HepG2 (cell line): ENCODE measurements around the gene NFXL1. TPM values are rescaled to one million over a fixed set of nuclear protein-coding genes. Genes with fewer than 3 reads are reported as not detected.

Experiments used
- ATAC-seq: fragments of 200-7000 bp; cut with Tn5 transposase; 3 replicates; pipeline ENCODE4 v1.9.1; 2020; ENCODE audit warnings: mild to moderate bottlenecking, moderate library complexity
- BruUV-seq: library from RNA; stranded (reverse); fragments of 400-500 nt; replicated peaks from 2 replicates; lab custom pipeline; 2021; lab: Mats Ljungman, UMichigan
- CTCF ChIA-PET: fragments of 300-600 bp; formaldehyde crosslinking; extraction: SDS; loops from one replicate; lab custom pipeline; 2021; ENCODE audit warnings: low total read pairs, inconsistent platforms, low intra/inter-chr PET ratio; lab: Yijun Ruan, JAX
- POLR2A ChIA-PET: fragments of 350-600 bp; sonication (Branson Sonifier 250); formaldehyde crosslinking; loops from one replicate; lab custom pipeline; 2020; ENCODE audit warnings: antibody characterized with exemption, inconsistent platforms; lab: Yijun Ruan, JAX
- DNase-seq: peaks from one replicate; pipeline ENCODE4 v3.0.0-alpha.2; 2015; ENCODE audit warnings: low spot score
- FAIRE-seq: peaks from 3 replicates; lab custom pipeline; 2011; peaks lifted over from hg19 to GRCh38; lab: Jason Lieb, UNC
- H2AFZ ChIP-seq: one replicate; pipeline ENCODE4 v1.6.1; 2011; ENCODE audit warnings: low read length, inconsistent platforms
- H3K27ac ChIP-seq: fragments of 300-600 bp; 3 replicates; pipeline ENCODE4 v1.8.0; 2011; ENCODE audit warnings: mixed run types, mild to moderate bottlenecking, mixed read lengths, low read length, inconsistent platforms; ENCODE audit not compliant: insufficient read depth; ENCODE audit errors: extremely low read length
- H3K27me3 ChIP-seq, 2 experiments: fragments of 200-600 bp in 1 of 2; 2 replicates in 1 of 2; 3 replicates in 1 of 2; pipeline versions ENCODE4 v1.6.0 to v1.8.0; 2011; ENCODE audit warnings: low read length in 2 of 2, mild to moderate bottlenecking in 2 of 2, moderate library complexity in 2 of 2, inconsistent platforms in 1 of 2; ENCODE audit not compliant: insufficient read depth in 2 of 2, control insufficient read depth in 1 of 2
- H3K36me3 ChIP-seq, 2 experiments: fragments of 200-600 bp in 1 of 2; replicated peaks in 1 of 2; 2 replicates in 1 of 2; 3 replicates in 1 of 2; pipeline versions ENCODE4 v1.5.1 to v1.8.0; 2011; ENCODE audit warnings: low read length in 2 of 2, inconsistent platforms in 1 of 2; ENCODE audit not compliant: insufficient read depth in 2 of 2, control insufficient read depth in 1 of 2
- H3K4me1 ChIP-seq: 2 replicates; pipeline ENCODE4 v1.5.1; 2012; ENCODE audit warnings: low read length, inconsistent platforms; ENCODE audit not compliant: insufficient read depth
- H3K4me2 ChIP-seq: 2 replicates; pipeline ENCODE4 v1.6.0; 2011; ENCODE audit warnings: low read depth, low read length, inconsistent platforms
- H3K4me3 ChIP-seq, 3 experiments: fragments of 200-600 bp in 1 of 3; sonication (generic), shearing (Covaris generic) in 1 of 3; replicated peaks in 1 of 3; 2 replicates each; pipeline ENCODE4 v1.5.1; 2011 to 2016; ENCODE audit warnings: low read length in 3 of 3, inconsistent platforms in 2 of 3, low read depth in 2 of 3, mild to moderate bottlenecking in 2 of 3, control low read depth in 1 of 3, mixed read lengths in 1 of 3; ENCODE audit not compliant: insufficient read depth in 1 of 3
- H3K79me2 ChIP-seq: one replicate; pipeline ENCODE4 v1.6.1; 2011; ENCODE audit warnings: low read length, inconsistent platforms; ENCODE audit not compliant: insufficient read depth
- H3K9ac ChIP-seq: 2 replicates; pipeline ENCODE4 v1.6.0; 2011; ENCODE audit warnings: mild to moderate bottlenecking, low read depth, low read length, inconsistent platforms; ENCODE audit not compliant: insufficient read depth
- H3K9me3 ChIP-seq: 2 replicates; pipeline ENCODE4 v1.5.1; 2012; ENCODE audit warnings: mild to moderate bottlenecking, low read length
- H4K20me1 ChIP-seq: 2 replicates; pipeline ENCODE4 v1.6.0; 2011; ENCODE audit warnings: inconsistent platforms, mild to moderate bottlenecking, low read length, moderate library complexity; ENCODE audit not compliant: insufficient read depth
- ATF1 ChIP-seq: IDR thresholded peaks from 2 replicates; pipeline ENCODE4 v1.6.1; 2016; ENCODE audit warnings: mild to moderate bottlenecking, control low read depth
- RFXAP ChIP-seq: sonication (generic); formaldehyde crosslinking; IDR thresholded peaks from 2 replicates; pipeline ENCODE4 v1.4.0; 2020; ENCODE audit warnings: missing genetic modification reagents, borderline replicate concordance
- ZFAT ChIP-seq: sonication (generic); formaldehyde crosslinking; conservative IDR thresholded peaks from 2 replicates; pipeline ENCODE4 v1.8.1; 2023; ENCODE audit warnings: missing genetic modification reagents, inconsistent platforms
- ZMYM3 ChIP-seq: sonication (generic); formaldehyde crosslinking; IDR thresholded peaks from 2 replicates; pipeline ENCODE4 v1.5.1; 2020; ENCODE audit warnings: mild to moderate bottlenecking, missing genetic modification reagents
- WGBS: methylation state at CpG from one replicate; pipeline ENCODE4 v1.1.6; 2017; ENCODE audit warnings: low lambda C conversion rate; 5-methylcytosine and 5-hydroxymethylcytosine counted together
- in situ Hi-C: cut with HindIII; loops from 2 replicates; pipeline ENCODE4 v1.10.0; 2017; ENCODE audit warnings: low pct_unique_long_range_greater_than_20kb; ENCODE audit not compliant: extremely low pct_ligation_motif_present
- intact Hi-C: fragments of 100-400 bp; cut with micrococcal nuclease; formaldehyde crosslinking; loops from one replicate; pipeline ENCODE4 v1.10.0; 2022; ENCODE audit not compliant: unreplicated experiment
- polyA plus RNA-seq, 8 experiments: library from polyadenylated mRNA; depleted of rRNA in 3 of 8; stranded (reverse) in 7 of 8; unstranded in 1 of 8; fragments of >200 nt; fragmentation: Illumina TruSeq in 4 of 8; extraction: Trizol in 4 of 8; gene quantifications; 2 replicates each; pipeline versions ENCODE4 v1.2.1 to v1.2.3, GENCODE V29; 2011 to 2016; ENCODE audit warnings: low read depth in 4 of 8, missing spikeins in 1 of 8, mixed read lengths in 1 of 8; ENCODE audit not compliant: insufficient read depth in 1 of 8
- total RNA-seq, 5 experiments: library from RNA; depleted of rRNA; stranded (reverse); fragments of >200 nt; fragmentation: Illumina TruSeq; extraction: Trizol; gene quantifications; 2 replicates each; pipeline ENCODE4 v1.2.3, GENCODE V29; 2016; ENCODE audit warnings: low read depth in 1 of 5
- TF ChIP-seq, protein P1 (sequence below): sonication (generic); formaldehyde crosslinking; IDR thresholded peaks from 2 replicates; pipeline ENCODE4 v1.4.0; 2020; ENCODE audit warnings: missing genetic modification reagents

NFXL1 gene
- total and polyA plus RNA-seq, 2 of the 13 experiments (the other 11 are each of a cell fraction or from before 2014, with no cell fraction given): 12.0 to 18.6 TPM

DNA sequence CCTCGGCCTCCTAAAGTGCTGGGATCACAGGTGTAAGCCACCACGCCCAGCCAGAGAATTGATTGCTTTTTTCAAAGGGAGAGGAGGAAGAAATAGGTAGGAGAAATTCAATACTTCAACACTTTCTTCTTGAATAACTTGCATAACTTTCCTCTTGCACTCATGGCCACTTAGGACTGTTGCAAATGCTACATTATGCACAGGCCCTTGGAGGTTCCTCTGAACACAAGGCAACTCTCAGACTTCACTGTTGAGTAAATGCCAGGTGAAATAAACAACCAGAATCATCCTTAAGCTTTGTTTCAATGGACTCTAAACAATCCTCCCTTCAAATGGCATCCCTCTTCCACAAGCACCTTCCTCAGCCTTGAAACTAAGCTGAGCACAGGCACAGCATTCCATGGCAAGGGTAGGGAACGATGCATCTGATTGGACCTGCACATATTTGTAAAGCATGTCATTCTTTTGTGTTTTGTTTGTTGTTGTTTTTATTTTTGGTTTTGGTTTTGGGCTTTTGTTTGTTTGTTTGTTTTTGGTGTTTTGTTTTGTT lies 104.7 kb downstream of the NFXL1 start:
- intact Hi-C loops (no loop called here), in situ Hi-C loops (no loop called here)
- H3K27me3 ChIP-seq: no peaks in the 10 kb centered on the region
- ATAC-seq: no peak
- H3K9me3 ChIP-seq: no peaks in the 10 kb centered on the region
- no peak overlapping the region for H3K4me2 ChIP-seq
- TF ChIP-seq, protein P1, sequence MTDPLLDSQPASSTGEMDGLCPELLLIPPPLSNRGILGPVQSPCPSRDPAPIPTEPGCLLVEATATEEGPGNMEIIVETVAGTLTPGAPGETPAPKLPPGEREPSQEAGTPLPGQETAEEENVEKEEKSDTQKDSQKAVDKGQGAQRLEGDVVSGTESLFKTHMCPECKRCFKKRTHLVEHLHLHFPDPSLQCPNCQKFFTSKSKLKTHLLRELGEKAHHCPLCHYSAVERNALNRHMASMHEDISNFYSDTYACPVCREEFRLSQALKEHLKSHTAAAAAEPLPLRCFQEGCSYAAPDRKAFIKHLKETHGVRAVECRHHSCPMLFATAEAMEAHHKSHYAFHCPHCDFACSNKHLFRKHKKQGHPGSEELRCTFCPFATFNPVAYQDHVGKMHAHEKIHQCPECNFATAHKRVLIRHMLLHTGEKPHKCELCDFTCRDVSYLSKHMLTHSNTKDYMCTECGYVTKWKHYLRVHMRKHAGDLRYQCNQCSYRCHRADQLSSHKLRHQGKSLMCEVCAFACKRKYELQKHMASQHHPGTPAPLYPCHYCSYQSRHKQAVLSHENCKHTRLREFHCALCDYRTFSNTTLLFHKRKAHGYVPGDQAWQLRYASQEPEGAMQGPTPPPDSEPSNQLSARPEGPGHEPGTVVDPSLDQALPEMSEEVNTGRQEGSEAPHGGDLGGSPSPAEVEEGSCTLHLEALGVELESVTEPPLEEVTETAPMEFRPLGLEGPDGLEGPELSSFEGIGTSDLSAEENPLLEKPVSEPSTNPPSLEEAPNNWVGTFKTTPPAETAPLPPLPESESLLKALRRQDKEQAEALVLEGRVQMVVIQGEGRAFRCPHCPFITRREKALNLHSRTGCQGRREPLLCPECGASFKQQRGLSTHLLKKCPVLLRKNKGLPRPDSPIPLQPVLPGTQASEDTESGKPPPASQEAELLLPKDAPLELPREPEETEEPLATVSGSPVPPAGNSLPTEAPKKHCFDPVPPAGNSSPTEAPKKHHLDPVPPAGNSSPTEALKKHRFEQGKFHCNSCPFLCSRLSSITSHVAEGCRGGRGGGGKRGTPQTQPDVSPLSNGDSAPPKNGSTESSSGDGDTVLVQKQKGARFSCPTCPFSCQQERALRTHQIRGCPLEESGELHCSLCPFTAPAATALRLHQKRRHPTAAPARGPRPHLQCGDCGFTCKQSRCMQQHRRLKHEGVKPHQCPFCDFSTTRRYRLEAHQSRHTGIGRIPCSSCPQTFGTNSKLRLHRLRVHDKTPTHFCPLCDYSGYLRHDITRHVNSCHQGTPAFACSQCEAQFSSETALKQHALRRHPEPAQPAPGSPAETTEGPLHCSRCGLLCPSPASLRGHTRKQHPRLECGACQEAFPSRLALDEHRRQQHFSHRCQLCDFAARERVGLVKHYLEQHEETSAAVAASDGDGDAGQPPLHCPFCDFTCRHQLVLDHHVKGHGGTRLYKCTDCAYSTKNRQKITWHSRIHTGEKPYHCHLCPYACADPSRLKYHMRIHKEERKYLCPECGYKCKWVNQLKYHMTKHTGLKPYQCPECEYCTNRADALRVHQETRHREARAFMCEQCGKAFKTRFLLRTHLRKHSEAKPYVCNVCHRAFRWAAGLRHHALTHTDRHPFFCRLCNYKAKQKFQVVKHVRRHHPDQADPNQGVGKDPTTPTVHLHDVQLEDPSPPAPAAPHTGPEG (CRISPR knock-in tag): no peak
- TF ChIP-seq RFXAP (CRISPR knock-in tag) (no peak), ZMYM3 (CRISPR knock-in tag) (no peak), ZFAT (CRISPR knock-in tag) (no peak), ATF1 (no peak)
- no TSS peak for BruUV-seq
- ChIA-PET CTCF (no interaction called here), POLR2A (no interaction called here)
- no peaks in the 10 kb centered on the region for H4K20me1 ChIP-seq
- no peaks in the 10 kb centered on the region for H3K79me2 ChIP-seq
- no peak for FAIRE-seq
- no peak overlapping the region for H3K4me3 ChIP-seq
- H2AFZ ChIP-seq: no peak overlapping the region
- no peak for DNase-seq
- no peaks in the 10 kb centered on the region for H3K36me3 ChIP-seq
- H3K9ac ChIP-seq: no peak overlapping the region
- peaks cover 21% of the 10 kb centered on the region for H3K4me1 ChIP-seq
- 61% methylated on average over 3 of the region's 3 CpGs for WGBS
- no peak overlapping the region for H3K27ac ChIP-seq
